Coronary artery (tissue), 2 donors: ENCODE data around the gene EPHA3.
A peak's percentile ranks its signal among the peaks of the same experiment; 100 is the strongest.

Source experiments
- DNase-seq: peaks from one replicate; pipeline ENCODE4 v3.0.0-alpha.2; 2017; ENCODE audit warnings: low spot score
- H3K27ac ChIP-seq, 2 donors: fragments of 200-600 bp; sonication (generic); one replicate each; pipeline ENCODE4 v1.5.1; 2016 to 2019
- H3K4me3 ChIP-seq: fragments of 200-600 bp; sonication (generic); 2 replicates; pipeline ENCODE4 v1.5.1; 2016; ENCODE audit warnings: mild to moderate bottlenecking, moderate library complexity
- TF ChIP-seq, protein P1 (sequence below): fragments of 200-600 bp; sonication (generic); IDR thresholded peaks from one replicate; pipeline ENCODE4 v1.5.1; 2019; ENCODE audit warnings: antibody characterized with exemption

EPHA3 gene

DNA sequence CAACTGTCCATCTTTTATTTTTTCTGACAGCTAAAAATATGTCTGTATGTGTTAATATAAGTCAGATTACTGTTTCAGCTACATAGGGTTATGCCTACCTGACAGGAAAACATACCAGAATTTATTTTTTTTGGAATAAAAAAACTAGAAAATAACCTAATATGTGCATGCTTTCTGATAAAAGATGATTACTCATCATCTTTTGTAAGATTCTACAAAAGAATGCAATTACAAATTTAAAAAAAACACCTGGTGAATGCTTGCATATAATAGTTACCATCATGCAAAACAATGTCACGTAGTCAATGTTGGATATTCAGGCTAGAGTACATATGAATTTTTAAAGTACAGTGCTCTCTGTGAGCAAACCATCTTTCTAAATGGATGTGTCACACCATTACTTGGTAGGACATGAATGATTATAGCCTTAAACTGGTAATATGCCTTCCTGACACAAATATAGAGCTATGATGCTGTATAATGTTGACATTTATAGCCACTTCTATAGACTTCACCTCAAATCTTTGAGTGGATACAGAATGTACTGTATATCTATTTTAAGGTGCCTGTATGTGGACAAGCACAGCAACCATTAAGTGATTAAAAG is 180.6 kb downstream of the EPHA3 start:
- H3K27ac ChIP-seq: no peak overlapping the region
- no peak overlapping the region for H3K4me3 ChIP-seq
- TF ChIP-seq, protein P1, sequence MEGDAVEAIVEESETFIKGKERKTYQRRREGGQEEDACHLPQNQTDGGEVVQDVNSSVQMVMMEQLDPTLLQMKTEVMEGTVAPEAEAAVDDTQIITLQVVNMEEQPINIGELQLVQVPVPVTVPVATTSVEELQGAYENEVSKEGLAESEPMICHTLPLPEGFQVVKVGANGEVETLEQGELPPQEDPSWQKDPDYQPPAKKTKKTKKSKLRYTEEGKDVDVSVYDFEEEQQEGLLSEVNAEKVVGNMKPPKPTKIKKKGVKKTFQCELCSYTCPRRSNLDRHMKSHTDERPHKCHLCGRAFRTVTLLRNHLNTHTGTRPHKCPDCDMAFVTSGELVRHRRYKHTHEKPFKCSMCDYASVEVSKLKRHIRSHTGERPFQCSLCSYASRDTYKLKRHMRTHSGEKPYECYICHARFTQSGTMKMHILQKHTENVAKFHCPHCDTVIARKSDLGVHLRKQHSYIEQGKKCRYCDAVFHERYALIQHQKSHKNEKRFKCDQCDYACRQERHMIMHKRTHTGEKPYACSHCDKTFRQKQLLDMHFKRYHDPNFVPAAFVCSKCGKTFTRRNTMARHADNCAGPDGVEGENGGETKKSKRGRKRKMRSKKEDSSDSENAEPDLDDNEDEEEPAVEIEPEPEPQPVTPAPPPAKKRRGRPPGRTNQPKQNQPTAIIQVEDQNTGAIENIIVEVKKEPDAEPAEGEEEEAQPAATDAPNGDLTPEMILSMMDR: no peak
- no peak for DNase-seq

DNA sequence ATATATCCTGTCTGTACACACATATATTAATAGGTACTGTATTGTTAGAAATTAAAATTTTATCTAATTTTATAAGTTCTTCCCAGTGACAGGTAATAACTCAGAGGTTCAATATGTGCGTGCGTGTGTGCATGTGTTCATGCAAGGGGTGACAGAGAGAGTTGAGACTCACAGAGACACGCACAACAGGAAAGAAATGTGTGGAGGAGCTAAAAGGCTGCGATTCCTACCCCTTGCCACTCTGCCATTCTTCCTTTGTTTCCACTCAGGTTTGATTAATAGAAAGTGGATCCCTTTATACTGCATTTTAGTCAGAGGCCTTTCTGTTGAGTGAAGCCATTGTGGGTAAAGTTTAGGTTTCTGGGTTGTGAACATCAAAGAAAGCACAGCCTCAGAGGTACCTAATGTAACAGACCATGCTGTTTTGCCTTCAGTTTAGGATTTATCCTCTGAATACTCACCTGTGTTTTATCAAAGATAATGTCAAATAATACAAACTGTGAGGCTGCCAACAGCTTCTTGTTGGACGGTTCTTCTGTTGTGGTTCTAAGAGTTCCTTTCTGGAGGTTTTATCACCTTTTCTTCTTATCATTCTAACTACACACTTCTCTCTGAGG is 182.3 kb downstream of the EPHA3 start:
- Histone ChIP-seq H3K4me3 (no peak overlapping the region), H3K27ac (no peak overlapping the region)
- TF ChIP-seq, protein P1: no peak
- DNase-seq: no peak

DNA sequence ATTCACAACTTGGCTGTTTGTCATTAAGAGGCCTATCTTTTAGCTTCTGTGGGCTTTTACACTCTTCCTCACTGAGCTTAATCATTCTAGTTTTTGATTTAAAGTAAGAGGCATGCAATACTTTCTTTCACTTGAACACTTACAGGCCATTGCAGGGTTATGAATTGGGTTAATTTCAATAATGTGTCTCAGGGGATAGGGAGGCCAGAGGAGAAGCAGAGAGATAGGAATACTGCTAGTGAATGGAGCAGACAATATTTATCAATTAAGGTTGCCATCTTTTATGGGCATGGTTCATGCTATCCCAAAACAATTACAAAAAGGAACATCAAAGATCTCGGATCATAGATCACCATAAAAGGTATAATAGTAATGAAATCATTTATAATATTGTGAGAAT is 189.8 kb downstream of the EPHA3 start:
- TF ChIP-seq, protein P1: no peak

DNA sequence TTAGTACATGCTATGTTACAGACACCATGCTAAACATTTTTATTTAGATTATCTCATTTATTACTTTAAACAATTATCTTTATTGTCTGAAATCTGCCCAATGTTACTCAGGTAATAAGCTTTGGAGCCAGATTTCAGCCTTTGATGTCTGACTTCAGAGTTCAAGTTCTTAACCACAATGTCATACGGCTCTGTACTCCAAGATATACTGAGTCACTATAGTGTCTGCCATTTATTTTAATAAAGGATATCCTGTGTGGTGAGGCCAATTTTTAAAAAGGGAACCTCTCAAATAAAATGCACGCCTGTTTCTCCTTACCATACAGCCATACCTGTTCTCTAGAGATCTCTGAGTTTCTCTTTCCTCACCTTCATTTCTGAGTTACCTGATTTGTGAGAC is 193.1 kb downstream of the EPHA3 start:
- DNase-seq: no peak
- no peak overlapping the region for H3K27ac ChIP-seq
- H3K4me3 ChIP-seq: no peak overlapping the region
- TF ChIP-seq, protein P1: no peak

More for the DNA sequence above, 189.8 kb downstream of the EPHA3 start:
- no peak for DNase-seq
- no peak overlapping the region for H3K4me3 ChIP-seq
- H3K27ac ChIP-seq: no peak overlapping the region

DNA sequence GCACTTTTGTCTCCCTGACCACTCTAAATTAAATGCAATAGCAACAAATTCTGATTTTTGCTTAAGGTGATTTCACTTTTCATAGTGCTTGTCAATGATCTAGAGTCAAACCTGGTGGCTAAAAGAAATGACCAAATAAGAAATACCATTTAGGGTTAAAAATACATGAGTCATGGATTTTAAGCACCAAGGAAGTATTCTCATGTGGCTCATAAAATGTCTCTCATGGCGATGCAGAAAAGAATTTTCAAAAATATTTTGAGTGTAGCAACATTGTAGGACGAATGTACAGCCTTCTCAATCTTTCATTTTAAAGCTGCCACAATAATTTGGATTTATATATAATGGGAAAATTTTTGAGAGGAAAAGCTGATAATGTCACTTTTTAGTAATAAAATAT is 193.6 kb downstream of the EPHA3 start:
- peak overlapping the region; percentile 26 for H3K4me3 ChIP-seq
- no peak overlapping the region for H3K27ac ChIP-seq
- TF ChIP-seq, protein P1: no peak
- DNase-seq: no peak

DNA sequence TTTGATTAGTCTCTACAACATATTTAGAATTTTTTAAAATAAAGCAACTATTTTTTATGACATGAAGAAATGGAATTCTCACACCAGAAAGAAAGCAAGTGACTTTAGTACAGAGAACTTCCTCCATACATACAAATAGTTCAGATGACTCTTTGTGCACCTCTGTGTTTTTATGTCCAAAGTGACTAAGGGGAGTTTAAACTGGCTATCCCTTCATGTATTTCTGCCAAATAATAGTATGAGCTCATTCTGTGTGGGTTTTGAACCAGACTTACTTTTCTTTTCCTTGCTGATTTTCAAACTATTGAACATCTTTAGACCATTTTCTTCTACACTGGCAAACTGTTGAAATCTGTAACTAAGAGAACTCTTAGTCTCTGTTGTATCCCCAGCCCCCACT is 196.3 kb downstream of the EPHA3 start:
- TF ChIP-seq, protein P1: no peak
- no peak for DNase-seq
- H3K27ac ChIP-seq: no peak overlapping the region
- no peak overlapping the region for H3K4me3 ChIP-seq

DNA sequence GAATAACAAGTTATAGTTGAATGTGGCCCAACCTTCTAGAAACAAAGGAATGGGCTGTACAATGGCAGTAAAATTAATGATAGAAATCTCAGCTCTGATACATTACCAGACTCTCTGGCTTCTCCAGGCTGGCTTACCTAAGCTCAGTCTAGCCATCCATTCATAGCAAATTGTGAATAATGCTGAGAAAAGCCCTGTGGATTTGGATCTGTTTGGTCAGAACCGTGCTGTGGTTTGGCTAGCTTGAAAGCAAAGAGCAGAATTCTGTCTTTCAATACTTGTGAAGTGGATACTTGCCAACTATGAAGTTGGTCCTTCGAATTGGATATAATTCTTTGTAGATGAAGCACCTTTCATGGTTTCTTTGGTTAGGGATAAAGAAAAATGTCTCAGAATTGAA is 199.1 kb downstream of the EPHA3 start:
- DNase-seq: no peak
- TF ChIP-seq, protein P1: no peak
- H3K4me3 ChIP-seq: no peak overlapping the region
- H3K27ac ChIP-seq: no peak overlapping the region
